CD14-positive monocyte (primary cell): Measurements from ENCODE around the gene HRH4. TPM values are rescaled to one million over a fixed set of nuclear protein-coding genes. Genes with fewer than 3 reads are reported as not detected.

ENCODE experiments used
- DNase-seq, 3 donors: peaks; one replicate each; pipeline ENCODE4 v3.0.0-alpha.2; 2011 to 2022
- H2AFZ ChIP-seq: 2 replicates; pipeline ENCODE4 v1.6.0; 2012; ENCODE audit warnings: mild to moderate bottlenecking, low read depth, low read length, inconsistent platforms; ENCODE audit not compliant: insufficient read depth, poor library complexity, severe bottlenecking
- H3K27ac ChIP-seq, 2 donors: 1 replicate in 1 of 2; 2 replicates in 1 of 2; pipeline ENCODE4 v1.5.1; 2012 to 2013; ENCODE audit warnings: low read length in 2 of 2, control low read depth in 1 of 2, inconsistent platforms in 1 of 2, low read depth in 1 of 2, mild to moderate bottlenecking in 1 of 2
- H3K27me3 ChIP-seq, 2 donors: one replicate each; pipeline versions ENCODE4 v1.6.0 to v1.6.1; 2011 to 2013; ENCODE audit warnings: low read length in 2 of 2; ENCODE audit not compliant: control insufficient read depth in 2 of 2, insufficient read depth in 2 of 2
- H3K36me3 ChIP-seq, 2 donors: replicated peaks in 1 of 2; 1 replicate in 1 of 2; 2 replicates in 1 of 2; pipeline versions ENCODE4 v1.5.1 to v1.6.1; 2012 to 2013; ENCODE audit warnings: low read length in 2 of 2, control low read depth in 1 of 2, inconsistent platforms in 1 of 2, mild to moderate bottlenecking in 1 of 2; ENCODE audit not compliant: insufficient read depth in 2 of 2, control insufficient read depth in 1 of 2
- H3K4me1 ChIP-seq, 2 donors: 1 replicate in 1 of 2; 2 replicates in 1 of 2; pipeline versions ENCODE4 v1.5.1 to v1.6.1; 2012 to 2013; ENCODE audit warnings: low read length in 2 of 2, control low read depth in 1 of 2, inconsistent platforms in 1 of 2, mild to moderate bottlenecking in 1 of 2, moderate library complexity in 1 of 2; ENCODE audit not compliant: insufficient read depth in 2 of 2, control insufficient read depth in 1 of 2
- H3K4me2 ChIP-seq: replicated peaks from 2 replicates; pipeline ENCODE3; 2012; ENCODE audit warnings: low read length, moderate library complexity, mild to moderate bottlenecking; ENCODE audit not compliant: poor library complexity, severe bottlenecking; ENCODE audit errors: extremely low read depth
- H3K4me3 ChIP-seq, 3 experiments: fragments of 200-600 bp in 1 of 3; sonication (generic) in 1 of 3; replicated peaks in 1 of 3; 1 replicate in 2 of 3; 2 replicates in 1 of 3; pipeline ENCODE4 v1.5.1; 2011 to 2013; ENCODE audit warnings: low read length in 3 of 3, mild to moderate bottlenecking in 3 of 3, control low read depth in 2 of 3, low read depth in 2 of 3, inconsistent platforms in 1 of 3, moderate library complexity in 1 of 3
- H3K79me2 ChIP-seq: 2 replicates; pipeline ENCODE4 v1.6.0; 2012; ENCODE audit warnings: mild to moderate bottlenecking, control low read depth, inconsistent platforms, low read length, moderate library complexity; ENCODE audit not compliant: insufficient read depth
- H3K9ac ChIP-seq: 2 replicates; pipeline ENCODE4 v1.6.0; 2017; ENCODE audit warnings: low read length, mild to moderate bottlenecking; ENCODE audit not compliant: insufficient read depth, poor library complexity, severe bottlenecking
- H3K9me3 ChIP-seq, 2 donors: replicated peaks in 1 of 2; 1 replicate in 1 of 2; 2 replicates in 1 of 2; pipeline versions ENCODE4 v1.5.1 to v1.6.1; 2012 to 2013; ENCODE audit warnings: low read length in 2 of 2, control low read depth in 1 of 2; ENCODE audit not compliant: control insufficient read depth in 1 of 2, insufficient read depth in 1 of 2
- H4K20me1 ChIP-seq: 2 replicates; pipeline ENCODE4 v1.6.0; 2012; ENCODE audit warnings: mild to moderate bottlenecking, low read length, control low read depth, moderate library complexity; ENCODE audit not compliant: insufficient read depth
- H3K27ac Mint-ChIP-seq, 7 donors: one replicate each; pipeline ENCODE4 v1.8.0; 2020; ENCODE audit warnings: mild to moderate bottlenecking in 7 of 7, mixed read lengths in 7 of 7, moderate library complexity in 6 of 7, inconsistent platforms in 2 of 7
- H3K27me3 Mint-ChIP-seq, 3 donors: one replicate each; pipeline ENCODE4 v1.8.0; 2021 to 2022; ENCODE audit warnings: low read depth in 3 of 3, mild to moderate bottlenecking in 3 of 3, mixed read lengths in 3 of 3, moderate library complexity in 3 of 3, inconsistent platforms in 1 of 3
- H3K36me3 Mint-ChIP-seq, 2 donors: one replicate each; pipeline ENCODE4 v1.8.0; 2020; ENCODE audit warnings: mixed read lengths in 2 of 2, inconsistent platforms in 1 of 2, mild to moderate bottlenecking in 1 of 2
- H3K4me1 Mint-ChIP-seq: one replicate; pipeline ENCODE4 v1.8.0; 2020; ENCODE audit warnings: mild to moderate bottlenecking, mixed read lengths
- H3K4me3 Mint-ChIP-seq, 2 donors: one replicate each; pipeline ENCODE4 v1.8.0; 2020; ENCODE audit warnings: mild to moderate bottlenecking in 2 of 2, mixed read lengths in 2 of 2, moderate library complexity in 1 of 2
- H3K9me3 Mint-ChIP-seq, 7 donors: one replicate each; pipeline ENCODE4 v1.8.0; 2020 to 2022; ENCODE audit warnings: mixed read lengths in 7 of 7, mild to moderate bottlenecking in 6 of 7, moderate library complexity in 6 of 7, inconsistent platforms in 2 of 7
- CTCF ChIP-seq: fragments of 200-600 bp; IDR thresholded peaks from one replicate; pipeline ENCODE4 v1.8.0; 2022; ENCODE audit warnings: antibody characterized with exemption, mild to moderate bottlenecking
- WGBS: methylation state at CpG from one replicate; pipeline ENCODE4 v1.1.5; 2013; ENCODE audit warnings: missing lambda C conversion rate; ENCODE audit not compliant: insufficient coverage; 5-methylcytosine and 5-hydroxymethylcytosine counted together
- intact Hi-C, 2 donors: fragments of 100-400 bp; cut with micrococcal nuclease; formaldehyde crosslinking; loops; one replicate each; pipeline versions ENCODE4 v1.15.0 to v1.15.1; 2023
- polyA plus RNA-seq, 3 donors: library from polyadenylated mRNA; depleted of rRNA in 1 of 3; unstranded in 2 of 3; stranded (reverse) in 1 of 3; fragments of 300-500 nt in 2 of 3; fragments of >200 nt in 1 of 3; fragmentation: Illumina TruSeq in 2 of 3; gene quantifications; 1 replicate in 2 of 3; 2 replicates in 1 of 3; pipeline ENCODE4 v1.2.3, GENCODE V29; 2012 to 2021

Gene HRH4
- polyA plus RNA-seq, 3 donors: 0.10 TPM; not detected in 2

DNA sequence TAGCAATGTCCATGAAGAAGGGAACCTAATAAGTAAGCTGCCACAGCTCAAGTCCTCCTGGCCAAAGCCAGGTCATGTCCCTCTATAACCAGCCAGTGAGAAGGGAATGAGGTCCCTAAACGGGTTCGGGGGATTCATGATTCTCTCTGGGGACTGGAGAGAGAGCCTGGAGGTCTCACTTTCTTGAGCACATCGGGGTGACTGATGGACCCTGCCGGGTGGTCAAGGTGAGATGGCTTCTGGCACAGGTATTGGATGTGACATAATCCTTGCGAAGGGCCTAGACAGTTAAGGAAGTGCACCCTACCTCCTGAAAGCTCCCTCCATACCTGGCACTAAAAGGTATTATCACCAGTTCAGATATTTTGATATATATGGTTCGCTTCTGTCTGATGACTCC lies 45.7 kb downstream of the HRH4 start:
- peaks cover 10 to 27% (median 14%) of the 10 kb centered on the region in 7 donors for H3K9me3 Mint-ChIP-seq
- Histone ChIP-seq H3K4me3 (no peak overlapping the region), H3K9me3 (peaks cover 0 to 15% of the 10 kb centered on the region in 2 donors), H3K4me2 (no peak overlapping the region), H3K79me2 (no peaks in the 10 kb centered on the region), H3K9ac (no peak overlapping the region), H2AFZ (no peak overlapping the region), H3K27ac (no peak overlapping the region), H3K36me3 (no peaks in the 10 kb centered on the region), H3K27me3 (no peaks in the 10 kb centered on the region), H3K4me1 (no peaks in the 10 kb centered on the region), H4K20me1 (no peaks in the 10 kb centered on the region)
- TF ChIP-seq CTCF: no peak
- no CpG with 5 or more reads among the region's 6 CpGs for WGBS
- no peak overlapping the region for H3K4me3 Mint-ChIP-seq
- no peak overlapping the region for H3K27ac Mint-ChIP-seq
- peaks cover 2% of the 10 kb centered on the region for H3K4me1 Mint-ChIP-seq
- peaks cover 0 to 3% of the 10 kb centered on the region in 2 donors for H3K36me3 Mint-ChIP-seq
- H3K27me3 Mint-ChIP-seq: peaks cover 0 to under 1% (median 0%) of the 10 kb centered on the region in 3 donors
- intact Hi-C loops: no loop called here
- no peak for DNase-seq

- no peaks in the 10 kb centered on the region for H3K27me3 ChIP-seq
- peaks cover 10 to 27% (median 15%) of the 10 kb centered on the region in 7 donors for H3K9me3 Mint-ChIP-seq
- peaks cover 0 to 15% of the 10 kb centered on the region in 2 donors for H3K9me3 ChIP-seq
- H3K36me3 Mint-ChIP-seq: peaks cover 0 to 3% of the 10 kb centered on the region in 2 donors
- H3K27me3 Mint-ChIP-seq: no peaks in the 10 kb centered on the region
- no peak for DNase-seq
- no peak overlapping the region for H3K4me2 ChIP-seq
- H3K4me1 Mint-ChIP-seq: peaks cover 2% of the 10 kb centered on the region
- TF ChIP-seq CTCF: no peak
- WGBS: no CpG with 5 or more reads among the region's 1 CpG
- H3K27ac ChIP-seq: no peak overlapping the region
- H4K20me1 ChIP-seq: no peaks in the 10 kb centered on the region
- no peak overlapping the region for H3K9ac ChIP-seq
- H3K4me3 Mint-ChIP-seq: no peak overlapping the region
- no peak overlapping the region for H3K4me3 ChIP-seq
- intact Hi-C loops: no loop called here
- H3K4me1 ChIP-seq: no peaks in the 10 kb centered on the region
- peak overlapping the region in 1 of 7 donors; percentile 43 for H3K27ac Mint-ChIP-seq
- no peaks in the 10 kb centered on the region for H3K36me3 ChIP-seq
- no peak overlapping the region for H2AFZ ChIP-seq
- no peaks in the 10 kb centered on the region for H3K79me2 ChIP-seq
Observed at GRCh38 chr18:24509435-24509834, 49.0 kb downstream of the HRH4 start.
